GM21737 (cell line): Measurements from ENCODE around the gene RC3H1.
"Not testable (repeated sequence)": the region's sequence is repeated elsewhere in the genome, so short reads cannot be mapped to it uniquely, and the experiment has no call there.

ENCODE experiments used
- ATAC-seq: cut with Tn5 transposase; IDR thresholded peaks from one replicate; pipeline ENCODE4 v1.9.1; 2021; ENCODE audit warnings: mild to moderate bottlenecking, moderate library complexity; ENCODE audit not compliant: unreplicated experiment

The RC3H1 gene

DNA sequence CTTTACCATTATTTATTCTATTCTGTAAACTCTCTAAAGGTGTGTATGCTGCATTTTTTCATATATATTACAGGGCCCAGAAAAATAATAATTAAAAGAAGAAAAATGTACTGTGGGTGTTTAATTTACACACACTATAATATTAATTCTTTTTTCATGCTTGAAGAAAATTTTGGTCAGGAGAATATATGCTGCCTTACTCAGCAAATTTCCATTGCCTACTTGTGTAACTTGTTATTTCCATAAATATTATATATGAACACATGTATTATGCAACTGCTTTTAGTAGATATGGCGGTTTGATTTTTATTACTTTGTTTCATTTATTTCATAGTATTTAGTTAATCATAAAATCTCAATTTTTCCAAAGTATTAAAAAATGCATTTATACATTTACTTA is 58.7 kb downstream of the RC3H1 start:
- no peak for ATAC-seq

DNA sequence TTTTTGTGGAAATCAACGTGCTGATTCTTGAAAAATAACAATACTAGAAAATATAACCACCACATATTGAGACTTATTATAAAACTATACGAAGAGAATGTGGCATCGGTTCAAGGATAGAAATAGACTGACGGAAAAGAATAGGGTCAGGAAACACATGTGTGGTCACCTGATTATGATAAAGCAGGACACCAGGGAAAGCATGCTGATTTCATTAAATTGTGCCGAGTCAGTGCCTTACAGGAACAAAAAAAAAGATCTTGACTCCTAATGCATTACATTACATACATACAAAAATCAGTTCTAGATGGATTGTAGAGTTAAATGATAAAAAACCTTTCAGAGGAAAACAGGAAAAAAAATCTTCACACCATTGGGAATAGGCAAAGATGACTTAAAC is 61.5 kb downstream of the RC3H1 start:
- ATAC-seq, result no peak

DNA sequence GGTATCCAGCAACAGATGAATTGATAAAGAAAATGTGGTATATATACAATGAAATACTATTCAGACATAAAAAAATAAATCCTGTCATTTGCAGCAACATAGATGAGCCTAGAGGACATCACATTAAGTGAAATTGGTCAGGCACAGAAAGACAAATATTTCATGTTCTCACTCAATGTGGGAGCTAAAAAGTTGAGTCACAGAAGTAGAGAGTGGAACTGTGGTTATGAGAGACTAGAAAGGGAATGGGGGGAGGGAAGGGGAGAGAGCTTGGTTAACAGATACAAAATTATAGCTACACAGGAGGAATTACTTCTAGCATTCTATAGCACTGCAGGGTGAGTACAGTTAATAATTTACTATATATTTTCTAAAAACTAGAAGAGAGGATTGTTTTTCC is 68.0 kb downstream of the RC3H1 start:
- no peak for ATAC-seq

DNA sequence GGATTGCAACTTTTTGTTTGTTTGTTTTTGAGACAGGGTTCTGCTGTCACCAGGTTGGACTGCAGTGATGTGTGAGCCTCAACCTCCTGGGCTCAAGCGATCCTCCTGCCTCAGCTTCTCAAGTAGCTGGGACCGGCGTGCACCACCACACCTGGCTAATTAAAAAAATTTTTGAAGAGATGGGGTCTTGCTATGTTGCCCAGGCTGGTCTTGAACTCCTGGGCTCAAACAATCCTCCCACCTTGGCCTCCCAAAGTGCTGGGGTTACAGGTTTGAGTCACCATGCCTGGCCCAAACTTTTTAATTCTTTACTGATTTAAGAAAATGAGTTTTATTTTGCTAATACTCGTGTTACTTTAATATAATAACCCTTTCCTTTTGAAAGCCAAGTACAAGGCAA is 73.6 kb downstream of the RC3H1 start:
- no peak for ATAC-seq

DNA sequence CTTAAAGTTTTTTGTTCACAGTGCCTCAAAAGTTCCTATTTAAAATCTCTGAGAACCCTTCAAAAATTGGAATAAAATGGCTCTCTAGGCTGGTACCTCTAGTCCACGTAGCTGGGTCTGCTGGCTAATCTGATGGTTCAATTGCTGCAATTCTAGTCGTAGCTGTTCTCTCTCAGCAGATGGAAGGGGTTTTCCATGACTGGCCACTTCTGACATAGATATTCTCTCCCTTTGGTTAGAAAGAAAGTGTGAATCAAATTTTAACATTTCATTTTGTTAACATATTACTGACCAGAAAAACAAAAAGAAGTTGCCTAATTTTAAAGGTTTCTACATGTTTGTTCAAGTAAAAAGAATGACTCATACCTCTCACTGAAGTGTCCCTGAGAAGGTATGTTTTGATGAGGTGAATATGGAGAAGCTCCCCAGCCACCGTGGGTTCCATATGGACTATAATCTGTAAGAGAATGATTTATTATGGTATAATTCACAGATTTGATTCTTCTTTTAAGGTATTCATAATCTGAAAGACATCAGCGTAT is 75.7 kb downstream of the RC3H1 start:
- no peak for ATAC-seq

DNA sequence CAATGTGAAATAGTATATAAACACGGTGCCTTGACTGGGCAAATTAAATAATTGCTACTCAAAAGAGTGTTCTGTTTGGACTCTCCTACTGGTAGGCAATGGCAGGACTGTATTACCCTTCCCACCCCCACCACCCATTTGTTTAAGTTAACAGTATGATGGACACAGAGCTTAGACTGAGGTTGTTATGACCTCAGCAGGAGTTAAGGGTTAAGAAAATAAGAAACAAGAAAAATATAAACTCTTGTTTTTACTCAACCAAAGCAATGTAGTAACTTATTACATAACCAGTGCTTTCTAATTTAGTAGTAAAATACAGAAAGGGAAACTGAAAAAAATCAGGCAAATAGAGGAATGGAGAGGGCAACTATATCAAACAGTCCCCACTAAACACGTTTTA is 85.1 kb downstream of the RC3H1 start:
- ATAC-seq, result no peak

DNA sequence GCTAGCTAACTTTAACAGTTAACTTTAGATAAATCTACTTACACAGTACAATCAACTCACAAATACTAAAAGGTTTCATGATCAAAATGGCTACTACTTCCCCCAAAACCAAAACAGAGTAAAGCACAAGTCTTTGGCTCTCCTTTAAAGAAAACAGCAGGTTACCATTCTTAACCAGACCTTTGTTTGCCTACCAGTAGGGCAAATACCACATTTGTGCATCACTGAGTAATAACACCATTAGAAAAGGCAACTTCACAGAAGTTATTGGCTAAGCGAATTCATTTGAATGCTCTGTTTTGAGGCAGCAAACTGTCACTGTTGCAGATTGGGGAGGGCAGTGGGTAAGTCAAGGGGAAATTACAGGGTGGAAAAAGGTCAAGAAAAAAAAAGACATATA is 87.7 kb downstream of the RC3H1 start:
- no peak for ATAC-seq

DNA sequence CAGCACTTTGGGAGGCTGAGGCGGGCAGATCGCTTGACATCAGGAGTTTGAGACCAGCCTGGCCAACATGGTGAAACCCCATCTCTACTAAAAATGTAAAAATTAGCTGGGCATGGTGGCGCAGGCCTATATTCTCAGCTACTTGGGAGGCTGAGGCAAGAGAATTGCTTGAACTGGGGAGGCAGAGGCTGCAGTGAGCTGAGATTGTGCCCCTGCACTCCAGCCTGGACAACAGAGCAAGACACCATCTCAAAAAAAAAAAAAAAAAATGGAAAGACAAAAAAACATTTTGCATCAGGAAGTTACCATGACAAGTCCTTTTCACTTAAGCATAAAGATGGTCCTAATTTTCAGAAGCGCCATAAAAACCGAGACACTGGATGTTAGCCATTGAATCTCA is 91.6 kb downstream of the RC3H1 start:
- ATAC-seq, result not testable (repeated sequence)

DNA sequence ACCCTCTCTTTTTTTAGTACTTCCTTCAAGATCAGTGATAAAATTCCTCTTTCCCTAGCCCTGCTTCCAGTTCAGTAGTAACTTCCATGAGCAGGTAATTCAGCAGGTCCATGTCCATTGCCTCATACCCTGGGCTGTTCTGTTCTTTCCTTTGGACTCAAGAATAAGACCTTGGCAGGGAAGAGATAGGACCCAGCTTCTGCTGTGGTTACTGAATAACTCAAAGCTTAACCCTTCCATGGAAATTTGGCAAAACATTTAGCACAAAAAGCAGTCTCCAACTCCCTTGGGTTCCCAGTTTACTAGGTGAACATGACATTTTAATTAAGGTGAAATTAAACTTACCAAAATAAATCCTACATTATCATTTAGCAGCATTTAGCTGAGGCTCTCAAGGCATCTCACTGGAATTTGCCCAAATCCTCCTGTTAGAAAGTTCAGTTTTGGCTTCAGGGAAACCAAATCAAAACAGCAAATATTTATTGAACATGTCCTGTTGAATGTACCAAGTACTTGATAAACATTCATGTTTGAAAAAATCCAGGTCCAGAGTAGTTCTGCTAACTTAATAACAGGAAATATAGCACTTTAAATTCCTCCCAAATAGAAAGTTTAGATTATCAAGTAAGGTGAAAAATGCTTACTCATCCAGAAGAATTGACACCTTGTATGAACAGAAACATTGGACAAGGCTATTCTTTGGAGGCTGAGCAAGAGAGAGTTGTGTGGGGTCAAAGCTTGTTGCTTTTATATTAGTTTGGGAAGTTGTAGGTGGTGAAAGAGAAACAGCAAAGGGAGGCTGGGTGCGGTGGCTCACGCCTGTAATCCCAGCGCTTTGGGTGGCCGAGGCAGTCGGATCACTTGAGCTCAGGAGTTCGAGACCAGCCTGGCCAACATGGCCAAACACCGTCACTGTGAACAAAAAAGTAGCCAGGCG is 96.6 kb downstream of the RC3H1 start:
- no peak for ATAC-seq

DNA sequence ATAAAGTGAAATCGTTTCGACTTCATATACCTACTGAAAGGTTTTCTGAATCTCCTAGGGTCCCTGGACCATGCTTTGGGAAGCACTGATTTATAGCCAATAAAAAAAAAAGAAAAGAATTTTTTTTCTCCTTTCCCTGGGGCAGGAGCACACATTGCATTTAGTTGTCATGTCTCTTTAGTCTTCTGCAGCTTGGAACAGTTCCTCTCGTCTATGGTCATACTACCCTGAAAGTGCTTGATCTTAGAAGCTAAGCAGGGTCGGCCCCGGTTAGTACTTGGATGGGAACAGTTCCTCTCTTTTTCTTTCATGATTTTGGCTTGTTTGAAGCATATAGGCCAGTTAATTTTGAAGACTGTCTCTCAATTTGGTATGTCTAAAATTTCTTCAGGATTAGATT is 101.3 kb downstream of the RC3H1 start:
- no peak for ATAC-seq

DNA sequence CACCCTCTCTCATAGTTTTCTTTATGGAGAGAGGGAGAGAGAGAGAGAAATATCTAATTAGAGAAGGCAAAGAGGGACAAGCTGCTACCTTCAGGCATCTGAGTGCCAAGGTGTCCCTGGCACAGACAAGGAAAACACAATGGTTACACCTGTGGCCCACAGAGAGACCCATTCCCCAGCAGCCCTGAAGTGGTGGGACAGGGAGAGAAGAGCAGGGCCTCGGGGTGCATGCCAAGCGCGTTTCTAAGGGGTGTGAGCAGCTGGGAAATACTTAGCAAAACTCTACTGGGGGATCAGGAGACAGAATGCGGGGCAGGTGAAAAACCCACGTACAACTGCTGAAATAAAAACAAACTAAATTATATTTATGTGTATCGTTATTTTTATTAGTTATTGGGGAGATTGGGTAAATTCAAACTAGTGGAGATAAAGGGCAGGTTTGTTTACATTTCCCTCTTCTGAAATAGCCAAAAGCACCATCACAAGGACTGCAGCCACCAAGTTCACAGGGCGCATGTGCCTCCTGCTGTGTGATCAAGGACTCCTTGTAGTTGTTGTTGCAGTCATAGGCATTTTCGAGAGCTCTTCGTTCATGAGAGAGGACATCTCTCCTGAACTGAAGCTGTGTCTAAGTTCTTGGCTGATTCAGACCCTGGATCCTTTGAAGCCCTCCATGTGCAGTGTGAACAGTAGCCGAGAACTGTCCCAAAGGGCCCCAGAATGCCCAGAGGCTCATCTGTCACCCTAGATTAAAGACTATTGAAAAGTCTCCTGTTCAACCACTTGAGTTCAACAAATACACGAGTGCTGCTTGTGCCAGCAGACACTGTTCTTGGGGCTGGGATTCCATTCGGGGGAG is 104.3 kb downstream of the RC3H1 start:
- no peak for ATAC-seq

DNA sequence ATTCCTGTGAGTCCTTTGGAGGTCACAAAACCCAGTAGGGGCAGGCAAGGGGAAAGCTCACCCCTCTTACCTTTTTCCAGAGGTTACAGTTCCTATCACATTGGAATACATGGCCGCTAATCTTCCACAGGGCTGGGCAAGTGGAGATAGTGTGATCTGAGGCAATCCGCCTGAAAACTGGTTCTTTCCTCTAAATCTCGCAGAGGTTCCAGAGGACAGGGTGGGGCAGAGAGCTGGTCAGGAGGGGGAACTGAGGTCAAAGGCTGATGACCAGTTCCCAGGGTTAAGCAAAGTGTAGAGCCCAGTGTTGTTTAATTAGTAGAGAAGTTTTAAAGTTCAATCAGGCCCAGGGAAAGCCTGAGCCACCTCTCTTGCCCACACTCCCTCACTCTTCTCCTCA is 105.0 kb downstream of the RC3H1 start, which contains the start of gene SERPINC1:
TSS of gene SERPINC1 (minus strand) at position 179 of the 400 bp plus-strand sequence. CDS start at position 111, 68 bp downstream.
- no peak for ATAC-seq

DNA sequence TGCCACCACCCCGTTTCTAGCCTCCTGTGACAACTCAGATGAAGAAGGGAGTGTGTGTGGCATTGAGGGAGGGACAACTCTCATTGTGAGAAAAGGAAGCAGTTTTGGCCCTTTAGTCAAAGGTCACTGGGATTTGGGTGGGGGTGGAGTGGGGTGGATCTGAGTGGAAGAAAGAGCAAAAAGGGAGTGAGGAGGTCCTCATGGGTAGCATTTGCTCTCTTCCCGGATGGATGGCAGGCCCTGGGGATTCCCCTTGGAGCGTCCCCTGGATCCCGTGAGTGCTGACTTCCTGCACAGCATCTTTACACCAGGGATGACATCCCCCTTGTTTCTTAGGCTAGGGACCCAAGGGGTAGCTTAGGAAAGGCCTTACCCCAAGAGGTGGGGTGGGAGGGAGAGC is 105.5 kb downstream of the RC3H1 start:
- ATAC-seq, result no peak

DNA sequence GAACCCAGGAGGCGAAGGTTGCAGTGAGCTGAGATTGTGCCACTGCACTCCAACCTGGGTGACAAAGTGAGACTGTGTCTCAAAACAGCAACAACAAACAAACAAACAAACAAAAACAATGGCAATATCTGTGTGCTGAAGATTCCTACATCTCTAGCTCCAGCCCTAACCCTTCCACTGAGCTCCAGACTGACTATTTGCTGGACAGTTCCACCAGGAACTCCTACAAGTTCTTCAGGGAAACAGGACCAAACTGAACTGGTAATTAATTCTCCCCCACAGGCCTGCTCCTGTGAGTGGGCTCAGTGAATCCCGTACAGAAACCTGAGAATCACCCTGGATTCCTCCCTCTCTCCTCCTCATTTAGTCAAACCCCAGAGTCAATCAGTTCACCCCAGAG is 106.6 kb downstream of the RC3H1 start:
- no peak for ATAC-seq

DNA sequence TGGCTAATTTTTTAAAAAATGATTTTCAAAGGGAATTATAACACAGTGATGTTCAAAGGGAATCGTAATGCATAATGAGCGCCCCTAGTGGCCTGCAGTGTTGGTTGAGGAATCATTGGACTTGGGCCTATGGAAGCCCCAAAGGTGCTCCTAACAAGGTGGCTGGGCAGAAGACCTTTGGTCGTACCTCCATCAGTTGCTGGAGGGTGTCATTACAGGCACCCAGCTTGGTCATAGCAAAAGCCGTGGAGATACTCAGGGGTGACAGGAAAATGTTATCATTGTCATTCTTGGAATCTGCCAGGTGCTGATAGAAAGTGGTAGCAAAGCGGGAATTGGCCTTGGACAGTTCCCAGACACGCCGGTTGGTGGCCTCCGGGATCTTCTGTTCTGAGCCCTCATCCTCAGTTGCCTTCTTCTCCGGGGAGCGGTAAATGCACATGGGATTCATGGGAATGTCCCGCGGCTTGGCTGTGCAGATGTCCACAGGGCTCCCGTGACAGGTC is 107.7 kb downstream of the RC3H1 start:
- ATAC-seq, result no peak

DNA sequence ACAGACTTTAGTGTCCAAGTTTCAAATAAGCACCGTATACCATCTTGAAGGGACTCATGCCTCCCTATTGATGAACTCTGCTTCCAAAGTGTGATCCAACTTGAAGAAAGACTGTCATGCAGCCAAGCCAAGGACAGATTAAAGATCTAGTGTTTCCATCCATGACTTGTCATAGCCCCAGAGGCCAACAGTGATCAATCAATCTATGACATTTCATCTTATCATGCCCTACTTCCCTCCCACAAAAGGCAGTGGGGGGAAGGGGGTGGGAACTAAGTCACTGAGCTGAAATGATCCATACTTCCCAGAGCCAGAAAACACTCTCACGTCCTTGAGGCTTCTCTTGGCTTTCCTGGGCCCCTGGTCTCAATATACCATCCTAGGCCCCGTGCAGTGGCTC is 109.0 kb downstream of the RC3H1 start:
- no peak for ATAC-seq

DNA sequence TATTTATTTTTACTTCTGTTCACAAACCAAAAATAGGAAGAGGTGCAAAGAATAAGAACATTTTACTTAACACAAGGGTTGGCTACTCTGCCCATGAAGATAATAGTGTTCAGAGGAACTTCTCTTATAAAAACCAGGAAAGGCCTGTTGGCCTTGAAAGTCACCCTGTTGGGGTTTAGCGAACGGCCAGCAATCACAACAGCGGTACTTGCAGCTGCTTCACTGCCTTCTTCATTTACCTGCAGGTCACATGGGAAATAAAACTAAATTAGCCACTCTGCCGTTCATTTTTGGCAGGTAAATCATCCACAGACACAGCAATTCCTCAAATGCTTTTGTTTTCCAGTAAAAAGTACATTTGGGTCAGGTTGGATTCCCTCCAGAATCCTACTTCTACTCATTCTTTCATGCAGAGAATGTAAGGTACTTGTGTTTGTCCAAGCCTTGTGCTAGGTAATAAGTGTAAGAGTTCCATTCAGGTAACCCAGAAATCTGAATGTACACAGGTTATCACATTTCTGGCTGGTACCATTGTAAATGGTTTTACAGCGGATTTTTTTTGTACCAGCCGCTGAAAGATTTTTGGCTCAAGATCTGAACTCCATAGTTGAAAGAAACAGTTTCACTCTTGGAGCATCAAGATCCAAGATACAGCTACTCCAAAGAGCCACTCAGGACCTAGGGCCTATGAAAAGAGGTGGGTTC is 118.2 kb downstream of the RC3H1 start:
- ATAC-seq, result no peak

DNA sequence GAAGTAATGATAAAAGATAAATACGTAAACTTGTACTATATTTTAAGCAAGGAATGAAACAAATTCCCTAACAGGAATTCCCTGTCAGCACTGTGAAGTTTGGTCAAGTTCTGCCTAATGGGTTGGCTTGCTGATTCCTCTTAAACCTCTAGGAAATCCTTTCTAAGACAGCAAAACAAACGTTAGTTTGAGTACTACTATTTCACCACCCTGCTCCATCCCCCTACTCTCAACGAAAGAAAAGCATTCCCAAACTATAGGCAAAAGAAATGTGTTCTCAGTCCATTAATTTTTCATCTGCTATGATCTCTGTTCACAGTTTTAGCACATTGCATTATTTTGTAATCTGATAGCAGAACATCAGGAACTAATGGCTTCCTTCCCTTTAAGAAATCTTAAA is 121.2 kb downstream of the RC3H1 start:
- ATAC-seq, result no peak

DNA sequence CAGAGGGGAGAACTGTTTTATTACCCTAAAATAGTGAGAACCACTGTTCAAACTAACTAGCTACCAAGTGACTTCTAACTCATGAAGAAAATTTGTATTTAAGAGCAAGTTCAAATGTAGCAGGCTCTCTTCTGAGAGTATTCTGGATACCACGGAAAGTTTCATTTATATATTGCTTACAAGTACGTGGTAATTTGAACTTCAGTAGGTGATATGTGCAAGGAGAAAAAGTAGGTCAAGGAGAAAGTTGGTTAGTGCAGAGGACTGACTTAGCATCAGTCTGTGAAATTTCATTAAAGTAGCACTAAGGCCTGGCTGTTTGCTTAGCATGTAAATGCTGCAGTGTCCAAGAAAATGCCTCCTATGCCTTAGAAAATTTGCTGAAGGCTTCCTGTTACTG is 121.7 kb downstream of the RC3H1 start:
- no peak for ATAC-seq

DNA sequence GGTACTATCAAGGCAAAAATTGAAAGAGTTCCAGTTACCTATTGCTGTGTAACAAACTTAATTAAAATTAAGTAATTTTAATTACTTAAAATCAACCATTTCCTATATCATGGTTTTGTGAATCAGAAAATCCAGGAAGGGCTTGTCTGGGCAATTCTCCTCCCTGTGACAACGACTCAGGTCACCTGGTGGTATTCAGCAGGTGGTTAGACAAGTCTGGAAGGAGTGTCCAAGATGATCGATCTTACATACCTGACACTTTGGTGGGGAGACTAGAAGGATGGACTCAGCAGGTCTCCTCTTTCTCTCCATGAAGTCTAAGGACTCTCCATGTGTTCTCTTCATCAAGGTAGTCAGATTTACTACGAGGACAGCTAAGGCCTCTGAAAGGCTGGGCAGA is 128.0 kb downstream of the RC3H1 start:
- no peak for ATAC-seq

DNA sequence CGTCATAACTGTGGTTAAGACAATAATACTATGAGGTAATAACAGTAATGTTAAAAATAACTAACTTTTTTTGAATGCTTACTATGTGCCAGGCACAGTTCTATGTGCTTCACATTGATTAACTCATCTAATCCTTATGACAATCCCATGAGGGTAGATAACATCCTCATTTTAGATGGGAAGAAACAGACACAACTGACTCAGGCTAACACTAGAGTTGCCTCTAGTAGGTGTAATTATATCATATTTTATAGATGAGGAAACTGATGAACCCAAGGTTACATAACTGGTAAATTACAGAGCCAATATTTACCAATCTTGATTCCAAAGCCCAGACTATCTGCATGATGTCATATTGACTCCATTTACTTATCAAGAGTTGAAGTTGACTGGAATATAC is 128.5 kb downstream of the RC3H1 start:
- no peak for ATAC-seq
